ENCODE data around the gene TXNL4A. TPM values are rescaled to one million over a fixed set of nuclear protein-coding genes. Genes with fewer than 3 reads are reported as not detected.

TXNL4A gene
- total RNA-seq, 1 donor from 2014 or later = 144 TPM

DNA sequence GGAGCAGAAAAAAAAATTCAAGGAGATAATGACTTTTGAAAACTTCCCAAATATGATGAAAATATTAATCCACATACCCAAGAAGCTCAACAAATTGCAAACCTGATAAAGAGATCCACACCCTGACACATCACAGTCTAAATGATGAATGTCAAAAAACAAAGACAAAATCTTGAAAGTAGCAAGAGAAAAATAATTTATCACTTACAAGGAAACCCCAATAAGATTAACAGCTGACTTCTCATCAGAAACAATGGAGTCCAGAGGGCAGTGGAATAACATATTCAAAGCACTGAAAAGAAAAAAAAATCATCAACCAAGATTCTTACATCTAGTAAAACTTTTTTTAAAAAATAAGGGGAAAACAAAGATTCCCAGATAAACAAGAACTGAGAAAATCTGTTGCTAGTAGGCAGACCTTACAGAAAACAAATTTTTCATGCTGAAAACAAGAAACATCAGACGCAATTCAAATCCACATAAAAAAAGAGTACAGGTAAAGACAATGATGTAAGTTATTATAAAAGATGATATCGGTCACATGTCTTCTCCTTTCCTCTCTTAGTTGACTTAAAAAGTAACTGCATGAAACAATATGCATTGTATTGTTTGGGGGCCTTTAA lies 58.2 kb downstream of the TXNL4A start:
- Mint-ChIP-seq H3K36me3 (ENCODE audit: low read depth) (peaks cover 62% of the 10 kb centered on the region), H3K4me1 (peaks cover 15% of the 10 kb centered on the region), H3K4me3 (no peak overlapping the region), H3K9me3 (peaks cover 27% of the 10 kb centered on the region), H3K27me3 (ENCODE audit: low read depth) (no peaks in the 10 kb centered on the region), H3K27ac (ENCODE audit: unreplicated experiment) (no peak overlapping the region)
- DNase-seq (ENCODE audit: low read depth, low spot score) = no peak
- TF ChIP-seq, protein P1, sequence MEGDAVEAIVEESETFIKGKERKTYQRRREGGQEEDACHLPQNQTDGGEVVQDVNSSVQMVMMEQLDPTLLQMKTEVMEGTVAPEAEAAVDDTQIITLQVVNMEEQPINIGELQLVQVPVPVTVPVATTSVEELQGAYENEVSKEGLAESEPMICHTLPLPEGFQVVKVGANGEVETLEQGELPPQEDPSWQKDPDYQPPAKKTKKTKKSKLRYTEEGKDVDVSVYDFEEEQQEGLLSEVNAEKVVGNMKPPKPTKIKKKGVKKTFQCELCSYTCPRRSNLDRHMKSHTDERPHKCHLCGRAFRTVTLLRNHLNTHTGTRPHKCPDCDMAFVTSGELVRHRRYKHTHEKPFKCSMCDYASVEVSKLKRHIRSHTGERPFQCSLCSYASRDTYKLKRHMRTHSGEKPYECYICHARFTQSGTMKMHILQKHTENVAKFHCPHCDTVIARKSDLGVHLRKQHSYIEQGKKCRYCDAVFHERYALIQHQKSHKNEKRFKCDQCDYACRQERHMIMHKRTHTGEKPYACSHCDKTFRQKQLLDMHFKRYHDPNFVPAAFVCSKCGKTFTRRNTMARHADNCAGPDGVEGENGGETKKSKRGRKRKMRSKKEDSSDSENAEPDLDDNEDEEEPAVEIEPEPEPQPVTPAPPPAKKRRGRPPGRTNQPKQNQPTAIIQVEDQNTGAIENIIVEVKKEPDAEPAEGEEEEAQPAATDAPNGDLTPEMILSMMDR (conservative IDR thresholded peaks at IDR 0.05) = no peak

GRCh38 chr18:79928563-79928960 lies 59.8 kb downstream of the TXNL4A start:
- H3K36me3 Mint-ChIP-seq (ENCODE audit: low read depth) = peaks cover 53% of the 10 kb centered on the region
- TF ChIP-seq, protein P1 (conservative IDR thresholded peaks at IDR 0.05) = no peak
- H3K9me3 Mint-ChIP-seq = peaks cover 22% of the 10 kb centered on the region
- no peak for DNase-seq (ENCODE audit: low read depth, low spot score)
- H3K27ac Mint-ChIP-seq (ENCODE audit: unreplicated experiment) = no peak overlapping the region
- H3K4me3 Mint-ChIP-seq = no peak overlapping the region
- no peaks in the 10 kb centered on the region for H3K27me3 Mint-ChIP-seq (ENCODE audit: low read depth)
- peaks cover 1% of the 10 kb centered on the region for H3K4me1 Mint-ChIP-seq

- Mint-ChIP-seq H3K27ac (ENCODE audit: unreplicated experiment) (no peak overlapping the region), H3K27me3 (ENCODE audit: low read depth) (no peaks in the 10 kb centered on the region), H3K9me3 (peaks cover 17% of the 10 kb centered on the region), H3K4me3 (no peak overlapping the region), H3K36me3 (ENCODE audit: low read depth) (peaks cover 50% of the 10 kb centered on the region), H3K4me1 (no peaks in the 10 kb centered on the region)
- no peak for DNase-seq (ENCODE audit: low read depth, low spot score)
- TF ChIP-seq, protein P1 (conservative IDR thresholded peaks at IDR 0.05) = no peak
Observed at GRCh38 chr18:79927607-79928562, 60.5 kb downstream of the TXNL4A start.

DNA sequence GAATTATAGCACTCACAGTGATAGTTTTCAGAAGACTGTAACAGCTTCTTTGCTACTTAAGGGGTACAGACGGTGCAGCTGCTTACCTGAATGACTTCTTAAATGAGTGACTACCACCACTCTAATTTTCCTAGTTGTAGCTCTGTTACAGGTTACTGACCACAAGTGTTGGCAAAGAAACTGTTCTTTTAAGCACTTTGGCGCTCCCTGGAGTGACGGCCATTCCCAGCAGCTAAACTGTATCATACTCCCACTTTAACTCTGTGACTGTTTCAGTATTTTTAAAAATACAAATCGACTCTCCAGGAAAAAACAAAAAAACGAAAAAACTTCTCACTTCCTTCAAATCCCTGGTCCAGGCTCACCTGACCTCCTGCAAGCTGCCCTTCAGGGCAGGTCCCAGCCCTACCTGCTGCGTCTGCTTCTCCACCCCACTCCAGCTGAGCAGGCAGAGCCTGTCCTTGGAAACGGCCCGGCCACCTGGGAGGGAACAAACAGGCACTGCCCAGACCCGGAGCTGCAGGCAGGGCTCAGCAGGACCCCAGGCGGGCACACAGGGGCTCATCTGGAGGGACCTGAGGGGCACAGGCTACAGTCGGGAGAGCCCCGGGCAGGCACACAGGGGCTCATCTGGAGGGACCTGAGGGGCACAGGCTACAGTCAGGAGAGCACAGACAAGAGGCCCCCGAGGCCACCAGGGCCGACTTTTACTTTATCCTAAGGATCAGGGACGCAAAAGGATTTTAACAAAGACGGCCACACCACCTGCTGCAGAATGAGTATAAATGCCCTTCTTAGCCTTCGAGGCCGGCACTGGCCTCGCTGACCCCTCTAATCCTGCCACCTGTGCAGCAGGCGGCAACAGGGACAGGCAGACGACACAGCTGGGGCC lies 61.4 kb downstream of the TXNL4A start:
- Mint-ChIP-seq H3K9me3 (peaks cover 11% of the 10 kb centered on the region), H3K4me3 (no peak overlapping the region), H3K27ac (ENCODE audit: unreplicated experiment) (no peak overlapping the region), H3K27me3 (ENCODE audit: low read depth) (no peaks in the 10 kb centered on the region), H3K4me1 (no peaks in the 10 kb centered on the region), H3K36me3 (ENCODE audit: low read depth) (peaks cover 43% of the 10 kb centered on the region)
- TF ChIP-seq, protein P1 (conservative IDR thresholded peaks at IDR 0.05) = no peak
- no peak for DNase-seq (ENCODE audit: low read depth, low spot score)

DNA sequence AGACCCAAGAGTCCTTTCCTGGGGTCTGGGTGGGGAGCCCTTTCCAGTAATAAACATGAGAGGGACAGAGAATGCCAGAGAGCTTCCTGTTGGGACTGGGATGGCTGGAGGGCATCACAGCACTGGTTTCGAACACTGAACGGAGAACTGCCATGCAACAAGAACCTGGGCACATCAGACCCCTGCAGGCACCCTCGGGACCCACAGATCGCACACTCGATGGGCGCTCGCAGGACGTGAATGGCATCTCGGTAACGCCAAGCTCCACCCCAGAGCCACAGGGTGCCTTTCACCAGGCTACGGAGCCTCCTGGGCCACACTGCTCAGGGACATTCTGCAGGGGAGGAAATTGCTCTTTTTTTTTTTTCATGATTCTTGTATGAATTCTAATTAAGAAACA lies 62.1 kb downstream of the TXNL4A start:
- H3K4me1 Mint-ChIP-seq = no peaks in the 10 kb centered on the region
- peaks cover 40% of the 10 kb centered on the region for H3K36me3 Mint-ChIP-seq (ENCODE audit: low read depth)
- no peaks in the 10 kb centered on the region for H3K27me3 Mint-ChIP-seq (ENCODE audit: low read depth)
- DNase-seq (ENCODE audit: low read depth, low spot score) = no peak
- TF ChIP-seq, protein P1 (conservative IDR thresholded peaks at IDR 0.05) = no peak
- H3K9me3 Mint-ChIP-seq = peaks cover 9% of the 10 kb centered on the region
- no peak overlapping the region for H3K4me3 Mint-ChIP-seq
- H3K27ac Mint-ChIP-seq (ENCODE audit: unreplicated experiment) = no peak overlapping the region
